H4 (cell line): ENCODE data around the gene TRIM17. TPM values are rescaled to one million over a fixed set of nuclear protein-coding genes. Genes with fewer than 3 reads are reported as not detected.

Experiments
- DNase-seq: peaks from one replicate; pipeline ENCODE4 v3.0.0-alpha.2; 2015; ENCODE audit warnings: low spot score
- total RNA-seq: library from RNA; depleted of rRNA; stranded (reverse); fragments of >200 nt; shearing (Covaris generic); gene quantifications from 2 replicates; pipeline ENCODE4 v1.2.3, GENCODE V29; 2014

TRIM17 gene
- total RNA-seq, 1 experiment from 2014 or later, result not detected

DNA sequence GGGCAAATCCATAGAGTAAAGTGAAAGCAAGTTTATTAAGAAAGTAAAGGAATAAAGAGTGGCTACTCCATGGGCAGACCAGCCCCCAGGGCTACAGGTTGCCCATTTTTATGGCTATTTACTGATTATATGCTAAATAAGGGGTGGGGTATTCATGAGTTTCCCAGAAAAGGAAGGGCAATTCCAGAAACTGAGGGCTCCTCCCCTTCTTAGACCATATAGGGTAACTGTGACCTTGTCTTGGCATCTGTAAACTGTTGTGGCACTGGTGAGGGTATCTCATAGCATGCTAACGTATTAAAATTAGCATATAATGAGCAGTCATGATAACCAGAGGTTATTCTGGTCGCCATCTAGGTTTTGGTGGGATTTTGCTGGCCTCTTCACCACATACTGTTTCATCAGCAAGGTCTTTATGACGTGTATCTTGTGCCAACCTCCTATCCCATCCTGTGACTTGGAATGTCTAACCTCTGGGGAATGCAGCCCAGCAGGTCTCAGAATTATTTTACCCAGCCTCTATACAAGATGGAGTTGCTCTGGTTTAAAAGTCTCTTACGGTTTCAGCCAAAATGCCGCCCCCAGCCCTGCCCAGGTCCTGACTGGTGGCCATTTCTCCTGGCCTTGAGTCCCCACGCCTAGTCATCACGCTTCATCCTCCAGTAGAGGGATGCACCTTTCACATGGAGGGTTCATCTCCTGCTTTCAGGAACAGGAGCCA, 982 bp upstream of the TRIM17 start:
- no peak for DNase-seq

DNA sequence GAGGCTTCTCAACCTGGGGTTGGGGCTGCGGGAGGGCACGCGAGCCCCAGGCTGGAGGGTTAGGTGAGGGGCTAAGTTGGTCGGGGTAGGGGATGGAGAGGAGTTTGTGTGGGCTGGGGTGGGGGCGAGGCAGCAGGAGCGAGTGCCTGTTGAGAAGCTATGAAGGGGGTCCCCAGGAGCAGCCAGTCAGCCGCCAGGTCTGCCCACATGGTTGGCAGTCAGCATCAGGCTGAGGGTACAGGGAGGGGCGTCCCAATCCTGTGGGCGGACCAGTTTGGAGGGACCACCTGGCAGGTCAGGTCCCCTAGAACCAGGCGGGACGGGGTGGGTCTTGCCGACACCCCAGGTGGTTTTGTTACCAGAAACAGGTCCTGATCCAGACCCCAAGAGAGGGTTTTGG, 400 bp upstream of the TRIM17 start:
- DNase-seq, result no peak

DNA sequence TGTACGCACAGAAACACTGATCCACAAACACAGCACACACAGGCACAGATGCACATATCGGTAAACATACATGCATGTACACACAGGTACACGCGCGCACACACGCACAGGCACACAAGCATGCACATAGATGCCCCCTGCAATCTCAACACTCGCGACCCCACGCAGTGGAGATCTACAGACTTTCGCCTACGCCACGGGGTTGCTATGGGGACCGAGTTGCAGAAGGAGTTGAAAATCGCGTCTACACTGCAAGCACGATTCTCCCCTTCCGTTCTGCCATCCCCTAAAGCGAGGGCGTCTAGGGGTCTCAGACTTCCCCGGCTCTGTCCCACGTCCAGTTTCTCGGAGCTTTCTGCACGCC, 826 bp downstream of the TRIM17 start:
- DNase-seq, result no peak

DNA sequence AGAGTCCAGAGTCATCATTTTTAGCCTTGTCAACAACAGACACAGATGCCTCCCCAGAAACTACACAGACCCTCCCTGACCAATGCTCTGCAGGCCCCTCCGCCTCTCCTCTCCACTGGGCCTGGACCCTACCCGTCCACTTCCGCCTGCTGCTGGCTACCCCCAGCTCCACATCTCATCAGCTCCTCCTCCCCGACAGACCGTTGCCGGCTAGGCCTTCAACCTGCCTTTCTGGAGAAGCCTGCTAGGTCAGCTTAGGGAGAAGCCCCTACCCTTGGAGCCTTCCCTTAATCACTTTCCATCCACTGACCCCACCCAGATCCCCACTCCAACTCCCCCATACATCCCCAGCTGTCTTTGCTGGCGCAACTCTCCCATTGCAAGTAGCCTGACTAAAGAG, 1.4 kb downstream of the TRIM17 start:
- no peak for DNase-seq

DNA sequence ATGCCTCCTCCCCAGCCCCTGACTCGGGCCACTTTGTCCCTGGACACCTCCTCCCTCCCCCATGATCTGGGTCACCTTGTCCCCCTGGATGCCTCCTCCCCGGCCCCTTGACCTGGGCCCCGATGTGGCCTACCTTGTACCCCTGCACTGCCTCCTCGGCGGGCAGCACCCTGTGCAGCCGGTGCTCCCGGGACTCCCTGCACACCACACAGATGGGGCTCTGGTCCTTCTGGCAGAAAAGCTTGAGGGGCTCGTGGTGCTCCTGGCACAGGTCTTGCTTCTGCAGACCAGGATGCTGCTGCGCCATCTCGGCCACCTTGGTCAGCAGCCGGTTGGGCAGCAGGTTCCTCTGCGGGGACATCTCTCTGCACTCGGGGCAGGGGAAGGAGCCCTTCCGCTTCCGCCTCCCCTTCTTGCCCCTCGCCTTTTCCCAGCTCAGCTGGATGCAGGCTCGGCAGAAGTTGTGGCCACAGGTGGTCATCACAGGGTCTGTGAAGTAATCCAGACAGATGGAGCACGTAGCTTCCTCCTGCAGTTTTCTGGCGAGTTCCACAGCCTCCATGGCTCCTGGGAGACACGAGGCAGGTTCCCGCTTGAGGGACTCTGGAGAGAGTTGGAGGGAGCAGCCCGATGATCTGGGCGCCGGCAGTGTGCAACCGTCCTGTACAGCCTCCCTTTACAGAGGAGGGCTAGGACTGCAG, 2.0 kb downstream of the TRIM17 start:
- DNase-seq, result no peak

DNA sequence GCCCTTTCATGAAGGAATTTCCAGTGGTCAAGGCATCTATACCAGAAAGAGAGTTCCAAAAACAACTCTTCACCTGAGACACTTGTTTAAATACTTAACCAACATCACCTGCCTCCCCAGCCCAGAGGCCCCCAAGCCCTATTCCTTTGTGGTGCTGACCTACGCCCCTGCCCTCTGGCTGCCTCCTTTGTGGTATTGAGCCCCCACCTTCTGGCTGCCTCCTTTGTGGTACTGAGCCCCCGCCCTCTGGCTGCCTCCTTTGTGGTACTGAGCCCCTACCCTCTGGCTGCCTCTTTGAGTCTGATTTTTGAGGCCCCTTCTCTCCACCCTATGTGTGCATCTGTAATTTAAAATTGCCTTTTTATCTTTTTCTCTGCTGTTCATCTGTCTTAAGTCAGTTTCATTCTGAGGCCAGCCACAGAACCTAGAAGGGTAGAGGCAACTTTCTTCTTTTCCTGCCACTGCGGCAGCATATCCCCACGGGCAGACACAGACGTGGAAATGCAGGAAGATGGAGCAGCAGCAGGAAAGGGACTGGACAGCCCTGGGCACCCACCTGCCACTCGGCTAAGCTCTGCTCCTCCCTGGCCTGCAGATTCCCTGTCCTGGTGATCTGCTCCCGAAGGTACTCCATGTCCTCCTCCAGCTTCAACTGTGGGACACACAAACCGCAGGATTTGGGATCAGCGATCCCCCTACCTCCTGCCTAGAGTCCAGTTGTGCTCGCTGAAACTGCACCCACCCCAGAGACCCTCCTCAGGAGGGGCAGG, 3.2 kb downstream of the TRIM17 start:
- no peak for DNase-seq

DNA sequence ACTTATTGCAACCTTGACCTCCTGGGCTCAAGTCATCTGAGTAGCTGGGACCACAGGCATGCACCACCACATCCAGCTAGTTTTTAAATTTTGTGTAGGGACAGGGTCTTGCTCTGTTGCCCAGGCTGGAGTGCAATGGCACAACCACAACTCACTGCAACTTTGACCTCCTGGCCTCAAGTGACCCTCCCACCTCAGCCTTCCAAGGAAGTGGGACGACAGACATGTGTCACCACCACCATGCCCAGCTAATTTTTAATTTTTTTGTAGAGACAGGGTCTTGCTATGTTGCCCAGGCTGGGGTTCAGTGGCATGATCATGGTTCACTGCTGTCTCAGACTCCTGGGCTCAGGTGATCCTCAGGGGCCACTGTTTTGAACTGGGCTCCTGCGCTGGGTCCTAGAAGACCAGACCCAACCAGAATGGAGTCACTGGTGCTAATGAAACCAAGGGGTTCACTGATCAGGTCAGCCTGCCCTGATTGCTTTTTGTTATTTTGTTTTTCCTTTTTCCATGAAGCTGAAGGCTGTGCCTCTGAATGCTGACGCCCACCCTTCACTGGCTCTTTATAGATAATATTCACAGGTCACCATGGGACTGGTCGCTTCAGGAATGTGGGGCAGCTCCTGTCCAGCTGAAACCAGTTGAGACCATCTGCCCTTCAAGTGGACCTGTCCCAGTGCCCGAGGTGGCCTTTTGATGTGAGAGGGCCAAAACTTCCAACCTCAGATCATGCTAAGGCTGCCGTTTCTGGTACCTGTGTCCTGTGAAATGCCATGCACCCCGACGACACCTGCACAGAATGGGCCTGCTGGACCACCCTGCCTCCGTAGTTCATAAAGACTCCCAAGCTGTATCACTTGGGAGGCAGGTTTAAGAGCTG, 4.9 kb downstream of the TRIM17 start:
- DNase-seq, result no peak

DNA sequence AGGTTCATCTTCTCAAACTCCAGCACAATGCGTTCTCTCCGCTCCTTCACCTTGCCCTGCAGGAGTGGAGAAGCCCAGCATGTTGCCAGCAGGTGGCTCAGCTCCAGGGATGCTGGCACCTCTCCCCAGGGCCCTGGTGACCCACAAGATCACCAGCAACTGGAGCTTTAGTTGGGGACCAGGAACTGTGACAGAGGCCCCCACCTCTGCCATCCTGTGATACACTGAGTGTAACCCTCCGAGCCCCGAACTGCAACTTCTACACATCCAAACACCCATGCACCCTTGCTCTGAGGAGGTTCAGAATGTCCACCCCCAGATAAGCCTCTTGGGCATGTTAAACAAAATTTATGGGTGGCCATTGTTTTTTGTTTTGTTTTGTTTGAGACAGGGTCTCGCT, 5.5 kb downstream of the TRIM17 start:
- no peak for DNase-seq

DNA sequence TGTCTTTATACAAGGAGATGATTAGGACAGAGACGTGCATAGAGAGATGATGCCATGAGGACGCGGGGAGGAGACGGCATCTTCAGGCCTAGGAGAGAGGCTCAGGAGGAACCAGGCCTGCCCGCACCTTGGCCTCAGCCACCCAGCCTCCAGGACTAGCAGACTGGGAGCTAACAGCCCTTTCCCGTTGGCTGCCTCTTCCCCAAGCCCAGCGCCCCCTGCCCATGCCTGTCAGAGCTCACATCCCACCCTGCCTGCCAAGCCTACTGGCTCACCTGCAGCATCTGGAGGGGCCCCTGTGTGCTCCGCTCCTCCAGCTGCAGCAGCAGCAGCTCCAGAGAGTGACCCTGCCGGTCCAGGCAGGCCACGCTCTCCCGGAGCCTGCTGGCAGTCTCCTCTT, 6.0 kb downstream of the TRIM17 start:
- no peak for DNase-seq

DNA sequence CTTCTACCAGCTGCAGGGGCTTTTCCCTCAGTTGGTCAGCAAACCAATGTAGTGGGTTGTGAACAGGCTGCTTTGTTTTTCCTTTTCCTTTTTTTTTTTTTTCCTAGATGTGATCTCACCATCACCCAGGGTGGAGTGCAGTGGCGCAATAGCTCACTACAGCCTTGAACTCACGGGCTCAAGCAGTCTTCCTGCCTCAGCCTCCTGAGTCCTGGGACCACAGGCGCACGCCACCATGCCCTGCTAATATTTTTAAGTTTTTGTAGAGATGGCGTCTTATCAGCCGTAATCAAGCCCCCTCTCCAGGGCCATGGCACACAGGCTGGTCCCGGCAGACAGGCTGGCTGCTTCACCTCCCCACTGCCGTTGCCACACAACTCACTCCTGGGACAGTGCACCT, 6.6 kb downstream of the TRIM17 start:
- DNase-seq, result no peak

DNA sequence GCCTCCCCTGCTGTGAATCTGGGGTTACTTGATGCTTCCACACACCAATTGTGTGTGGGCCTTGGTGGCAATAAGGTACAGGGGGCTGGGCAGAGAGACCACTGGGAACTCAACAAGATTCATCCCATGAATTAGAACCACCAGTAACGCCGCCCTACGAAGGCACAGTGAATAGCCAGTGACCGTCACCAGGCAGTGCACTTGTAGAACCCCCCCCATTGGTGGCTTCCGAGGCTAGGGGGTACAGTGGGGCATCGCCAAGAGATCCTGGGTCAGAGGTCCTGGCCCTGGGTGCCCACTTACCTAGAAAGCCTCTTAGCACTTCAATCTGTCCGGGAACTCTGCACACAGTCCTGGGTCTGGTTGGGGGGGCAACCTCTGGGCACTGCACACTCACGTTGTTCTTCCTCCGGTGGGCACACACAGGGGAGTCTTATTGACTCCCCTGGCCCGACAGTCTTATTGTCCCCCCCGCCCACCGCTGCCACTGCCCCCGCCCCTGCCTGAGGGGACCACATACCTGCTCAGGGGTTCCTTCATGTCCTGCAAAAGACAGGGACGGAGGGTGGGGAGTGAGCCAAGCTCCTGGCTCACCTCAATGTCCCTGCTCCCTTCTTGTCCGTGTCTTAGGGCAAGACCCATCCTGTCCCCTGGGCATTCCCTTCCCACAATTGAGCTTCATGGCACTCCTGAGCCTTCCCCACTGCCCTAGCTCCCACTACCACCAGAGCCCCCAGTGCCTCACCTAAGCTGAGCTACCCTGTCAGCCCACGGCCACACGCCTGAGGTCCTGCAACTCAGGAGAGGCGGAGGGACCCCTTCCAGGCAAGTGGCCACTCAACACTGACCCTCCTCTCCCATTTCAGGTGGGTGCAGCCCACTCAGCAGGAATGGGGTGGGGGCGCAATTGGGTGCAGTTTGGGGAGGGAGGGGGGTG, 7.5 kb downstream of the TRIM17 start:
- DNase-seq, result no peak

DNA sequence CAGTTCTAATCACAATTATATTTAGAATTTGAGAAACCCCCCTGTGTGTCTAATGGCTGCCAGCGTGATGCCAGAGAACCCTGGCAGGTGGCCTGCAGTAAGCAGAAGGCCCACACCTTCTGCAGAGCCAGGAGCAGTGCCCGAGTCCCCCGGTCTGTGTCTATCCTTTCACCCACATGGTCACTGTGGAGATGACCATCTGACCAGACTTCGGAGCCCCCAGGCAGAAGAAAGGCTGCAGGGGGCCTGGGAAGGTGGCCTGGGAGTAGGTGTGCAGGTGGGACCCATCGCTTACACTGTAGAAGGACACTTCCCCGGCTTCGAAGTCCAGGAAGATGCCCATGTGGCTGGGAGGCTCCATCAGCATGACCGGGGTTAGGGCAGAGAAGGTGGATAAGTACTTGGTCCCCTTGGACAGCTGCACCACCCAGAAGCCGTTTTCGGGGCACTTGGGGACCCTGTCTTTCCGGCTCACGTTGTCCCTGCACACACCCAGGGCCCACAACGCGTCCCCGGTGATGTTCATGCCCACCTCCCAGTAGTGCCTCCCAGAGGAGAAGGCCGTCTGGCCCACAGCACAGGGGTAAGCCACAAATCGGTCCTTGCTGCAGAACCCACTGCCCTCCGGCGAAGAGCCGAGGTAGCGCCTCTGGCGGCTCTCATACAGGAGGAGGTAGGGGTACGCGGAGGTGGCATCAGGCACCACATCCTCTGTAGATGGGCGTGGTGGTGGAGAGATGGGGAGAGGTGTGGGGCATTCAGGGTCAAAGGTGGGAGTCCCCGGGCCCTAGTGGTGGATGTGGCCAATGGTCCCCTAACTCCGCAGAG, 8.4 kb downstream of the TRIM17 start:
- no peak for DNase-seq

DNA sequence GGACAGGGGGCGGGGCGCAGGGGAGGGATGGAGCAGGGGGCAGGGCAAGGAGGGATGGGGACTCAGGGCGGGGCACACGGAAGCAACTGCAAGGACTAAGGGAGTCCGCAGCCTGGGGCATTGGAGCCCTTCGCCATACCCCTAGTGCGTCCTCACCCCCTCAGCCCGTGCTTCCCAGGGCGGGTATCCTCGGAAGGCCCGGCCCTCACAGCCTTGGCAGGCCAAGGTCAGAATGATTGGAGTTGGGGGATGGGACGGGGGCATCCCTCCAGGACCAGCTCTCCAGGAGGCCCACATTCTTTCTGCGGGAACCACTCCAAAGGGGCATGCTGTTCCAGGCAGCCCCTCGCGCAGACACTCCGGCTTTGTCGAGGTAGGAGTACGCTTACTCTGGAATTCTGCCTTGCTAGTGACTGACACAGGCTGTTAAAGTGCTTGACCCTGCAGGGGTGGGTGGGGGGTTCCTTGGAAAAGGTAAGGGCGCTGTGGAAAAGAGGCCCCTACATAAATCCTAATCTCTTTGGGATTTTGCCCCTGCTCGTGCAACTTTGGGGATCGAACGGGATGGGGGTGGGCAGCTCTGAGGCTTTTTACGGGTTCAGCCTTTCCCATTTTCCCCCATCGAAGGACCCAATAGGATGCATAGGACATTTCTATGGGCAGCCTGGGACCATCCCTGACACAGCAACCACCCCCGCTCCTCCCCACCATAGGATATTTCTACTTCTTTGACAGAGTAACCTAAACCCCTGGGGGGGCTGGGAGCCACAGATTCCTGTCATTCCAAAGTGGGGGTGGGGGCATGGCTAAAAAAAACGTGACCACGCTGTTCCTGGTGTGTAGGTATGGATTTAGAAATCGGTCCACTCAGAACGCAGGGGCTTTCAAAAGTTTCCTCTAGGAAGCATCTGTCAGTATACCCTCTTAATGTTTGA, 9.3 kb downstream of the TRIM17 start:
- no peak for DNase-seq

DNA sequence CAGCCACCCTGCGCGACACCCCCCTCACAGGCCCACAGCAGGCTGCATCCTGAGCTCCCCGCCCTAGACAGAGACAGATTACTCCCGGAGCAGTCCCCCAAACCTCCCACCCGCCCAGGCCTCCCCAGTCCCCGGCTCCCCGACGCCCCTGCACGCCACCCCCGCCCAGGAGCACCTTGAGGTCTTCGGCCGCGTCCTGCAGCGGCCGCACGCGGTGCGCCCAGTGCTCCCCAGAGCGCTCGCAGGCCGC, 10.8 kb downstream of the TRIM17 start:
- no peak for DNase-seq

DNA sequence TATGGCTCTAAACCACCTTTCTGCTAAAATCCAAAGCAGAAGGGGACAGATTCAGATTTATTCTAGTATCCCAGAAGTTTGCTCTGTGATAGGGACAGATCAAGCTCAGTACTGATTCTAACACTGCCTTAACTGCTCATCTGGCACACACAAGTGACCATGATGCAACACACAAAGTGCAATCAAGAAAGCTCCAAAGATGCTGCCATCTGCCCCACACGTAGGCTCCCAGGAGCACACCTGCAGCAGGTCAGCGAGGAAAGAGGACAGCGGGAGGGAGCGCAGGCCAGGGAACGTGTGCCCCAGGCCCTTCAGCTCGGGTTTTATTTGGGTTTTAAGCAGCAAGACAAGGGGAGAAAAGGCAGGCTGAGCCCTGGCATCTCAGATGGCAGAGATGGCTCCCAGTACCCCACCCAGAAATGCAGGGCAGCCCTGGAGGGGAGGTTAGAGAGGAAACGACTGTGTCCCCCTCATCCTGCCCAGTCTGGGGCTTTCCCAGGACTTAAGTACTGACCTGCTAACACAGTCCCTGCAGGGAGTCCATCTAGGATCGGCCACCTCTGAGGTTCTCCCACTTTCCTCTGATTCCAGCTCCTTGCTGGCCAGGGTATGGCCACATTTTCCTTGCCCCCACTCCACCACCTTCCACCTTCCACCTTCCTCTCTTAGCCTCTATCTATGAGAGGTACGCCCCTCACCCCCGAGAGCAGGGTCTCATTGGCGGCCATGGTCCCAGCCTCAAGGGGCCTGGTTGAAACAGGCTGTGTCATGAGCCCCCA, 11.3 kb downstream of the TRIM17 start:
- no peak for DNase-seq

DNA sequence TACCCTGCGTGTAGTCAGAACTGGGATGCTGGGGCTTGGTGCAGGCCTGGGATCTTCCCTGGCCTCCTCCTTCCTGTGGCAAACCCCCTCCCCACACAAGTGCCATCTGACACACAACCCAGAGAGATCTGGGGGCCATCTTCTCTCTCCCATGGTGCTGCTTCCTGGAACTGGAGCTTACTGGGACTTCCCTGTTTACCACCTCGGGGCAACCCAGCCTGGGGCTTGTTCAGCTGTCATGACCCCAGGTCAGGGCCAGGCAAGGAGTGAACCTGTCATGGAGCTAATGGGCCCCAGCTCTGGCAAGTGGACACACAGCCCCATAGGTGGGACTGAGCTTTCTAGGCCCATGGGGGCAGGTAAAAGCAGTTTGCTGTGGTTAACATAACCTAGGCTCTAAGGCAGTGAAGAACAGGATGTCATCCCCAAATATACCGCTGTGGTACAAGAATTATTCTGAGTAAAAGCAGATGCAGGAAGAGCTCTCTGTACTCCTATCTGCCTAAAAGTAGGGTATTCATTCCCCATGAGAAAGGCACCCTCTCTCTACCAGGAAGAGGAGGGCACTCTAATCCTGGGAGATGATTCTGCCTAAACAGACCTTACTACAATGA, 12.4 kb downstream of the TRIM17 start:
- DNase-seq, result no peak

DNA sequence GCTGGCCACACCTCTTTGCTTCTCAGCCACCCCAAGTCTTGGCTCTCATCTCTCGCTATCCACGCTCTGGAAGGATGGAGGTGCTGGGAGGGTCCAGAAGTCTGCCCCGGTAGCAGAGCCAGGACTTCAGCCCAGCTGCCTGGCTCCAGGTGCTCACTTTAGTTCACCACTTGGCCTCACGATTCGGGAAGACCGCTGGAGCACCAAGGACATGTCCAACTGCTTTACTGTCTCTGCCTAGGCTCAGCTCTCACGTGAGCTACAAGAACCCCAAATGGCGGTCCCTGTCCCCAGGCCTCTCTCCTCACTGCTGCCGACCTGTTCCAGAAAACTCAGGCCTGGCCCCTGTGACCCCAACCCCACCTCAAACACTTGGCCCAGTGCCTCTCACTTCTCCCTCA, 13.4 kb downstream of the TRIM17 start:
- DNase-seq, result no peak

DNA sequence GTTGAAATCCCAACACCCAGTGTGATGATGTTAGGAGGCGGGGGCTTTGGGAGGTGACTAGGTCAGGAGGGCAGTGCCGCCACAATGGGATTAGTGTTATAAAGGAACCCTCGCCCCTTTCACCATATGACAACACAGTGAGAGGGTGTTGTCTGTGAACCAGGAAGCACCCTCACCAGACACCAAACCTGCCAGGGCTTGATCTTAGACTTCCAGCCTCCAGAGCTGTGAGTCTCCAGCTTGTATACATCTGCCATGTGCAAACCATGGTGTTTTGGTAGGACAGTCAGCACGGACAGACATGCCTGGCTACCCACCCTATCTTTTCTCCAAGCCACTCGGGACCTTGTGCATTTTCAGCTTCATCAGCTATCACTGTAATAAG, 14.0 kb downstream of the TRIM17 start:
- no peak for DNase-seq
